K562 (cell line): ENCODE results near the gene ATP13A1. TPM values are rescaled to one million over a fixed set of nuclear protein-coding genes. Genes with fewer than 3 reads are reported as not detected.

ENCODE experiments used
- CBFA2T2 ChIP-seq: fragments of 450-650 bp; conservative IDR thresholded peaks from 2 replicates; pipeline ENCODE4 v1.6.1; 2017; ENCODE audit warnings: mild to moderate bottlenecking
- CTCFL ChIP-seq: IDR thresholded peaks from 2 replicates; pipeline ENCODE4 v1.6.1; 2011; ENCODE audit warnings: borderline replicate concordance, low read depth, mild to moderate bottlenecking, moderate library complexity, low read length; ENCODE audit not compliant: insufficient read depth, poor library complexity, severe bottlenecking
- GTF3C2 ChIP-seq: IDR thresholded peaks from 3 replicates; pipeline ENCODE4 v1.6.1; 2011; ENCODE audit warnings: borderline replicate concordance, mild to moderate bottlenecking, moderate library complexity; ENCODE audit not compliant: insufficient read length; ENCODE audit errors: extremely low read depth
- SIX5 ChIP-seq, 2 experiments: IDR thresholded peaks; 2 replicates each; pipeline ENCODE4 v1.6.1; 2011; ENCODE audit warnings: low read length in 2 of 2, borderline replicate concordance in 1 of 2, low read depth in 1 of 2, mild to moderate bottlenecking in 1 of 2, moderate library complexity in 1 of 2; ENCODE audit not compliant: insufficient read depth in 1 of 2
- WHSC1 ChIP-seq: IDR thresholded peaks from one replicate; pipeline ENCODE4 v1.6.1; 2012; ENCODE audit warnings: low read length, control low read depth, inconsistent platforms
- ZNF561 ChIP-seq: fragments of 450-650 bp; formaldehyde crosslinking; conservative IDR thresholded peaks from 2 replicates; pipeline ENCODE4 v1.4.0; 2020; ENCODE audit warnings: mild to moderate bottlenecking, moderate library complexity
- polyA plus RNA-seq, 8 experiments: library from polyadenylated mRNA; depleted of rRNA in 4 of 8; stranded (reverse) in 5 of 8; unstranded in 3 of 8; fragments of >200 nt; fragmentation: Nextera tagmentation in 2 of 8; fragmentation: Illumina TruSeq in 1 of 8; extraction: Ambion mirVana in 2 of 8; extraction: Trizol in 1 of 8; gene quantifications; 2 replicates each; pipeline versions ENCODE4 v1.2.1 to v1.2.3, GENCODE V29; 2011 to 2014; ENCODE audit warnings: inconsistent platforms in 1 of 8, missing spikeins in 1 of 8
- total RNA-seq, 7 experiments: library from RNA; depleted of rRNA in 6 of 7; stranded (reverse); fragments of >200 nt in 6 of 7; fragmentation: Illumina TruSeq in 2 of 7; extraction: Trizol in 2 of 7; gene quantifications; 2 replicates each; pipeline versions ENCODE4 v1.2.1 to v1.2.3, GENCODE V29; 2011 to 2021; ENCODE audit warnings: low replicate concordance in 1 of 7
- TF ChIP-seq, protein P1 (sequence below), 2 experiments: fragments of 450-650 bp in 1 of 2; sonication (generic) in 1 of 2; formaldehyde crosslinking in 1 of 2; IDR thresholded peaks; 2 replicates each; pipeline versions ENCODE4 v1.7.1 to v1.9.0; 2016 to 2022; ENCODE audit warnings: inconsistent platforms in 1 of 2, mild to moderate bottlenecking in 1 of 2, missing genetic modification reagents in 1 of 2
- TF ChIP-seq, protein P2 (sequence below): fragments of 250-450 bp; sonication (Bioruptor Pico); IDR thresholded peaks from 2 replicates; pipeline ENCODE4 v1.5.1; 2021; ENCODE audit warnings: mild to moderate bottlenecking
- TF ChIP-seq, protein P3 (sequence below): sonication (generic); IDR thresholded peaks from 2 replicates; pipeline ENCODE4 v1.6.1; 2016

ATP13A1 gene
- total and polyA plus RNA-seq, 9 of the 15 experiments (the other 6 are each of a cell fraction or from before 2014, with no cell fraction given) = 0.90 to 83.8 (median 23.1) TPM

GRCh38 chr19:19662871-19663255 is 613 bp downstream of the ATP13A1 start (continued):
- TF ChIP-seq, protein P1, sequence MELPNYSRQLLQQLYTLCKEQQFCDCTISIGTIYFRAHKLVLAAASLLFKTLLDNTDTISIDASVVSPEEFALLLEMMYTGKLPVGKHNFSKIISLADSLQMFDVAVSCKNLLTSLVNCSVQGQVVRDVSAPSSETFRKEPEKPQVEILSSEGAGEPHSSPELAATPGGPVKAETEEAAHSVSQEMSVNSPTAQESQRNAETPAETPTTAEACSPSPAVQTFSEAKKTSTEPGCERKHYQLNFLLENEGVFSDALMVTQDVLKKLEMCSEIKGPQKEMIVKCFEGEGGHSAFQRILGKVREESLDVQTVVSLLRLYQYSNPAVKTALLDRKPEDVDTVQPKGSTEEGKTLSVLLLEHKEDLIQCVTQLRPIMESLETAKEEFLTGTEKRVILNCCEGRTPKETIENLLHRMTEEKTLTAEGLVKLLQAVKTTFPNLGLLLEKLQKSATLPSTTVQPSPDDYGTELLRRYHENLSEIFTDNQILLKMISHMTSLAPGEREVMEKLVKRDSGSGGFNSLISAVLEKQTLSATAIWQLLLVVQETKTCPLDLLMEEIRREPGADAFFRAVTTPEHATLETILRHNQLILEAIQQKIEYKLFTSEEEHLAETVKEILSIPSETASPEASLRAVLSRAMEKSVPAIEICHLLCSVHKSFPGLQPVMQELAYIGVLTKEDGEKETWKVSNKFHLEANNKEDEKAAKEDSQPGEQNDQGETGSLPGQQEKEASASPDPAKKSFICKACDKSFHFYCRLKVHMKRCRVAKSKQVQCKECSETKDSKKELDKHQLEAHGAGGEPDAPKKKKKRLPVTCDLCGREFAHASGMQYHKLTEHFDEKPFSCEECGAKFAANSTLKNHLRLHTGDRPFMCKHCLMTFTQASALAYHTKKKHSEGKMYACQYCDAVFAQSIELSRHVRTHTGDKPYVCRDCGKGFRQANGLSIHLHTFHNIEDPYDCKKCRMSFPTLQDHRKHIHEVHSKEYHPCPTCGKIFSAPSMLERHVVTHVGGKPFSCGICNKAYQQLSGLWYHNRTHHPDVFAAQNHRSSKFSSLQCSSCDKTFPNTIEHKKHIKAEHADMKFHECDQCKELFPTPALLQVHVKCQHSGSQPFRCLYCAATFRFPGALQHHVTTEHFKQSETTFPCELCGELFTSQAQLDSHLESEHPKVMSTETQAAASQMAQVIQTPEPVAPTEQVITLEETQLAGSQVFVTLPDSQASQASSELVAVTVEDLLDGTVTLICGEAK (IDR thresholded peaks at IDR 0.05) = no peak; the same call in 1 of the 2 replicates
- TF ChIP-seq, protein P1 (CRISPR knock-in tag; IDR thresholded peaks at IDR 0.05) = no peak
- TF ChIP-seq CTCFL (no peak), SIX5 (IDR thresholded peaks at IDR 0.05; ENCODE audit: borderline replicate concordance in 1 of 2, insufficient read depth in 1 of 2, low read depth in 1 of 2, low read length in 2 of 2) (no peak), CBFA2T2 (no peak), ZNF561 (no peak), WHSC1 (no peak), GTF3C2 (no peak)
- TF ChIP-seq, protein P2, sequence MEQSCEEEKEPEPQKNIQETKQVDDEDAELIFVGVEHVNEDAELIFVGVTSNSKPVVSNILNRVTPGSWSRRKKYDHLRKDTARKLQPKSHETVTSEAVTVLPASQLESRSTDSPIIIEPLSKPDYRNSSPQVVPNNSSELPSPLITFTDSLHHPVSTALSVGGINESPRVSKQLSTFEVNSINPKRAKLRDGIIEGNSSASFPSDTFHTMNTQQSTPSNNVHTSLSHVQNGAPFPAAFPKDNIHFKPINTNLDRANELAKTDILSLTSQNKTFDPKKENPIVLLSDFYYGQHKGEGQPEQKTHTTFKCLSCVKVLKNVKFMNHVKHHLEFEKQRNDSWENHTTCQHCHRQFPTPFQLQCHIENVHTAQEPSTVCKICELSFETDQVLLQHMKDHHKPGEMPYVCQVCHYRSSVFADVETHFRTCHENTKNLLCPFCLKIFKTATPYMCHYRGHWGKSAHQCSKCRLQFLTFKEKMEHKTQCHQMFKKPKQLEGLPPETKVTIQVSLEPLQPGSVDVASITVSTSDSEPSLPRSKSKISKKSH (CRISPR knock-in tag) = no peak
- TF ChIP-seq, protein P3, sequence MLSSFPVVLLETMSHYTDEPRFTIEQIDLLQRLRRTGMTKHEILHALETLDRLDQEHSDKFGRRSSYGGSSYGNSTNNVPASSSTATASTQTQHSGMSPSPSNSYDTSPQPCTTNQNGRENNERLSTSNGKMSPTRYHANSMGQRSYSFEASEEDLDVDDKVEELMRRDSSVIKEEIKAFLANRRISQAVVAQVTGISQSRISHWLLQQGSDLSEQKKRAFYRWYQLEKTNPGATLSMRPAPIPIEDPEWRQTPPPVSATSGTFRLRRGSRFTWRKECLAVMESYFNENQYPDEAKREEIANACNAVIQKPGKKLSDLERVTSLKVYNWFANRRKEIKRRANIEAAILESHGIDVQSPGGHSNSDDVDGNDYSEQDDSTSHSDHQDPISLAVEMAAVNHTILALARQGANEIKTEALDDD = no peak
